Spleen (tissue), 11 donors: ENCODE data around the gene TLR2. TPM values are rescaled to one million over a fixed set of nuclear protein-coding genes. Genes with fewer than 3 reads are reported as not detected.

Source experiments
- DNase-seq: peaks from one replicate; pipeline ENCODE4 v3.0.0-alpha.2; 2020
- H3K27ac ChIP-seq, 8 donors: fragments of 200-600 bp; sonication (generic) in 7 of 8; 1 replicate in 4 of 8; 2 replicates in 4 of 8; pipeline versions ENCODE4 v1.5.0 to v1.8.0; 2016 to 2021; ENCODE audit warnings: inconsistent platforms in 4 of 8, mild to moderate bottlenecking in 4 of 8, moderate library complexity in 1 of 8
- H3K27me3 ChIP-seq, 7 donors: fragments of 200-600 bp; sonication (generic) in 6 of 7; replicated peaks in 1 of 7; 1 replicate in 4 of 7; 2 replicates in 3 of 7; pipeline versions ENCODE4 v1.5.0 to v1.8.0; 2016 to 2021; ENCODE audit warnings: inconsistent platforms in 3 of 7, mild to moderate bottlenecking in 1 of 7
- H3K36me3 ChIP-seq, 6 donors: fragments of 200-600 bp; sonication (generic) in 5 of 6; 1 replicate in 4 of 6; 2 replicates in 2 of 6; pipeline versions ENCODE4 v1.5.0 to v1.8.0; 2016 to 2021; ENCODE audit warnings: inconsistent platforms in 2 of 6
- H3K4me1 ChIP-seq, 6 donors: fragments of 200-600 bp; sonication (generic) in 5 of 6; 1 replicate in 3 of 6; 2 replicates in 3 of 6; pipeline versions ENCODE4 v1.5.0 to v1.8.0; 2016 to 2021; ENCODE audit warnings: inconsistent platforms in 3 of 6
- H3K4me3 ChIP-seq, 8 donors: fragments of 200-600 bp; sonication (generic) in 7 of 8; 1 replicate in 4 of 8; 2 replicates in 4 of 8; pipeline versions ENCODE4 v1.5.0 to v1.8.0; 2016 to 2021; ENCODE audit warnings: inconsistent platforms in 4 of 8, mild to moderate bottlenecking in 4 of 8, moderate library complexity in 2 of 8
- H3K9me3 ChIP-seq, 8 donors: fragments of 200-600 bp; sonication (generic) in 7 of 8; 1 replicate in 4 of 8; 2 replicates in 4 of 8; pipeline versions ENCODE4 v1.5.0 to v1.8.0; 2016 to 2021; ENCODE audit warnings: inconsistent platforms in 4 of 8
- CTCF ChIP-seq, 11 experiments: fragments of 200-600 bp in 7 of 11; fragments of 450-650 bp in 4 of 11; sonication (generic) in 4 of 11; IDR thresholded peaks in 8 of 11; conservative IDR thresholded peaks in 3 of 11; 1 replicate in 7 of 11; 2 replicates in 4 of 11; pipeline versions ENCODE4 v1.4.0 to v1.8.0; 2016 to 2021; ENCODE audit warnings: antibody characterized with exemption in 11 of 11, inconsistent platforms in 4 of 11, mild to moderate bottlenecking in 1 of 11
- POLR2A ChIP-seq, 3 donors: fragments of 450-650 bp; IDR thresholded peaks; one replicate each; pipeline ENCODE4 v1.5.1; 2017; ENCODE audit warnings: antibody characterized with exemption in 3 of 3, mild to moderate bottlenecking in 1 of 3
- POLR2AphosphoS5 ChIP-seq, 3 donors: sonication (generic); formaldehyde crosslinking; IDR thresholded peaks; one replicate each; pipeline ENCODE4 v1.5.1; 2017; ENCODE audit warnings: antibody characterized with exemption in 3 of 3
- WGBS, 5 donors: extraction: QIAGEN DNeasy Blood & Tissue Kit in 3 of 5; methylation state at CpG; one replicate each; pipeline versions ENCODE4 v1.1.5 to v1.1.7; 2013 to 2018; 5-methylcytosine and 5-hydroxymethylcytosine counted together
- intact Hi-C: fragments of 100-400 bp; cut with DNase I; formaldehyde crosslinking; loops from one replicate; pipeline ENCODE4 v1.15.0; 2023; ENCODE audit warnings: low total_unique reads
- polyA plus RNA-seq, 3 donors: library from polyadenylated mRNA; stranded (reverse); fragments of 200-250 nt; gene quantifications; one replicate each; pipeline ENCODE4 v1.2.1, GENCODE V29; 2013
- total RNA-seq, 7 donors: library from RNA; depleted of rRNA in 3 of 7; stranded (reverse); fragments of >200 nt in 3 of 7; fragmentation: NEBNext Ultra II Directional in 4 of 7; extraction: Animal tissue kit (Norgen Biotek cat#: 25700) in 4 of 7; gene quantifications; one replicate each; pipeline versions ENCODE4 v1.1.0 to v1.2.1, GENCODE V29; 2016 to 2021
- donor health status: healthy with polysubstance abuse.
- donor health status: DM: no; HTN: no; CAD: no; lungs with moderate emphysema.
- donor health status: DM: no; HTN: no; CAD: no.
- donor health status: Bipolar disorder and iron deficiency.
- donor health status: healthy.
- donor health status: DM: no; HTN: no; CAD: no.
- donor health status: DM: yes; HTN: yes; CAD: no.

TLR2 gene
- total and polyA plus RNA-seq, 10 donors: 4.8 to 167 (median 71.1) TPM

DNA sequence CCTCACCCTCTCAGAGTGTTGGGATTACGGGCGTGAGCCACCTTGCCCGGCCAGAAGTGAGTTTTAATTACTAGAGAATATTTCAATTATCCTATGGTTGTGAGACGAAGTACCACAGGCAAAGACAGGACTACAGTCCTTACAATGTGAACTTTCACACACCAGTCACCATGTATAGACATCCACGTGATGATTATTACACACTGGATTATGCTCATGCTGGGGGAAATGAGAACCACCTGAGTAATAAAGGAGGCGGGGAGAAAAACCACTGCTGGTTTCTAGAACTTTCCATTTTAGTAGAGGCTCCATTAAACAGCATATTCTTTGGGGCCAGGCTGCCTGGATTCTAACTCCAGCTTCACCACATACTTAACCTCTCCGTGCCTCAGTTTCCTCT, 42.5 kb upstream of the TLR2 start:
- H3K36me3 ChIP-seq: peaks cover 2 to 21% (median 15%) of the 10 kb centered on the region in 6 donors
- intact Hi-C loops: no loop called here

GRCh38 chr4:153643406-153644383, 40.4 kb upstream of the TLR2 start:
- intact Hi-C loops: no loop called here
- no peak for DNase-seq

More for the DNA sequence above, 42.5 kb upstream of the TLR2 start:
- no peak for DNase-seq
- no peak for TF ChIP-seq POLR2AphosphoS5 (IDR thresholded peaks at IDR 0.05)
- no peak for TF ChIP-seq POLR2A (IDR thresholded peaks at IDR 0.05)
- no peak for TF ChIP-seq CTCF (IDR thresholded peaks at IDR 0.05 in 8 of 11, conservative IDR thresholded peaks at IDR 0.05 in 3 of 11)
- Histone ChIP-seq H3K4me1 (peaks cover 4 to 29% (median 8%) of the 10 kb centered on the region in 6 donors), H3K27ac (no peak overlapping the region), H3K4me3 (no peak overlapping the region), H3K27me3 (no peaks in the 10 kb centered on the region), H3K9me3 (peaks cover 0 to 6% (median 2%) of the 10 kb centered on the region in 8 donors)
- 74 to 90% (median 82%) methylated on average over 7 of the region's 7 CpGs for WGBS, 5 donors

DNA sequence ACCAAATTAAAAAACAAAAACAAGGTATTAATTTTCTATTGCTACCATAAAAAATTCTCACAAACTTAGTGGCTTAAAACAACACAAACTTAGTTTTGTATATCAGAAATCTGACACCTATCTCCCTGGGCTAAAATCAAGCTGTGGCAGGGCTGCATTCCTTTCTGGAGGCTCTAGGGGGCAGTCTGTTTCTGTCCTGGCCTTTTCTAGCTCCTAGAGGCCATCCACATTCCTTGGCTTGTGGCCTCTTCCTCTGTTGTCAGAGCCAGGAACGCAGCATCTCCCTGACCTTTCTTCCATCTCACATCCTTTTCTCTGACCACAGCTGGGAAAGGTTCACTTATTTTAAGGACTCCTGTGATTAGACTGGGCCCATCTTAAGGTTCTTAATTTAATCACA, 38.9 kb upstream of the TLR2 start:
- H3K36me3 ChIP-seq: no peaks in the 10 kb centered on the region
- H3K27ac ChIP-seq: peak overlapping the region in 1 of 8 donors; percentile 72
- 70 to 83% (median 76%) methylated on average over 1 of the region's 1 CpG for WGBS, 5 donors
- peaks cover 0 to 6% (median 2%) of the 10 kb centered on the region in 8 donors for H3K9me3 ChIP-seq
- no peaks in the 10 kb centered on the region for H3K27me3 ChIP-seq
- intact Hi-C loops: no loop called here
- peaks cover 4 to 50% (median 8%) of the 10 kb centered on the region in 6 donors for H3K4me1 ChIP-seq
- DNase-seq: no peak
- TF ChIP-seq POLR2AphosphoS5 (IDR thresholded peaks at IDR 0.05) (no peak), CTCF (IDR thresholded peaks at IDR 0.05 in 8 of 11, conservative IDR thresholded peaks at IDR 0.05 in 3 of 11) (peak in 4 of 11 experiments; percentile 49 to 66 (median 58))
- no peak overlapping the region for H3K4me3 ChIP-seq

More at GRCh38 chr4:153643406-153644383, 40.4 kb upstream of the TLR2 start:
- H3K9me3 ChIP-seq: peaks cover 0 to 6% (median 2%) of the 10 kb centered on the region in 8 donors
- H3K4me3 ChIP-seq: no peak overlapping the region
- H3K27me3 ChIP-seq: no peaks in the 10 kb centered on the region
- H3K27ac ChIP-seq: peak overlapping the region in 4 of 8 donors; percentile 11 to 72 (median 38)
- peaks cover 4 to 48% (median 8%) of the 10 kb centered on the region in 6 donors for H3K4me1 ChIP-seq
- 64 to 84% (median 72%) methylated on average over 9 of the region's 9 CpGs for WGBS, 5 donors
- TF ChIP-seq CTCF (IDR thresholded peaks at IDR 0.05 in 8 of 11, conservative IDR thresholded peaks at IDR 0.05 in 3 of 11) (peak in 10 of 11 experiments; percentile 38 to 75 (median 69)), POLR2A (IDR thresholded peaks at IDR 0.05) (no peak), POLR2AphosphoS5 (IDR thresholded peaks at IDR 0.05) (no peak)
- H3K36me3 ChIP-seq: no peaks in the 10 kb centered on the region

GRCh38 chr4:153646261-153646660, 37.8 kb upstream of the TLR2 start:
- Histone ChIP-seq H3K36me3 (no peaks in the 10 kb centered on the region), H3K27ac (peak overlapping the region in 1 of 8 donors; percentile 72), H3K9me3 (peaks cover 0 to 6% (median 2%) of the 10 kb centered on the region in 8 donors), H3K4me1 (peaks cover 5 to 54% (median 11%) of the 10 kb centered on the region in 6 donors), H3K4me3 (no peak overlapping the region), H3K27me3 (no peaks in the 10 kb centered on the region)
- no peak for TF ChIP-seq CTCF (IDR thresholded peaks at IDR 0.05 in 8 of 11, conservative IDR thresholded peaks at IDR 0.05 in 3 of 11)
- no peak for TF ChIP-seq POLR2AphosphoS5 (IDR thresholded peaks at IDR 0.05)
- no peak for TF ChIP-seq POLR2A (IDR thresholded peaks at IDR 0.05)
- intact Hi-C loops: no loop called here
- WGBS, 5 donors: 43 to 75% (median 54%) methylated on average over 1 of the region's 1 CpG
- no peak for DNase-seq
